ENCODE data around the gene FSCN2.
"Not testable (repeated sequence)": the region's sequence is repeated elsewhere in the genome, so short reads cannot be mapped to it uniquely, and the experiment has no call there.

FSCN2 gene

DNA sequence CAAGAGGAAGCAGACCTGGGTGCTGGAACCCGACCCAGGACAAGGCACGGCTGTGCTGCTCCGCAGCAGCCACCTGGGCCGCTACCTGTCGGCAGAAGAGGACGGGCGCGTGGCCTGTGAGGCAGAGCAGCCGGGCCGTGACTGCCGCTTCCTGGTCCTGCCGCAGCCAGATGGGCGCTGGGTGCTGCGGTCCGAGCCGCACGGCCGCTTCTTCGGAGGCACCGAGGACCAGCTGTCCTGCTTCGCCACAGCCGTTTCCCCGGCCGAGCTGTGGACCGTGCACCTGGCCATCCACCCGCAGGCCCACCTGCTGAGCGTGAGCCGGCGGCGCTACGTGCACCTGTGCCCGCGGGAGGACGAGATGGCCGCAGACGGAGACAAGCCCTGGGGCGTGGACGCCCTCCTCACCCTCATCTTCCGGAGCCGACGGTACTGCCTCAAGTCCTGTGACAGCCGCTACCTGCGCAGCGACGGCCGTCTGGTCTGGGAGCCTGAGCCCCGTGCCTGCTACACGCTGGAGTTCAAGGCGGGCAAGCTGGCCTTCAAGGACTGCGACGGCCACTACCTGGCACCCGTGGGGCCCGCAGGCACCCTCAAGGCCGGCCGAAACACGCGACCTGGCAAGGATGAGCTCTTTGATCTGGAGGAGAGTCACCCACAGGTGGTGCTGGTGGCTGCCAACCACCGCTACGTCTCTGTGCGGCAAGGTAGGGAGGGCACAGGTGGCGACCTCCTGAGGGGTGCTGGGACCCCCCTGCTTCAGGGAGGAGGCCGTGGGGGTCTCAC, 667 bp downstream of the FSCN2 start:
- DNase-seq (ENCODE audit: low read depth) = no peak

DNA sequence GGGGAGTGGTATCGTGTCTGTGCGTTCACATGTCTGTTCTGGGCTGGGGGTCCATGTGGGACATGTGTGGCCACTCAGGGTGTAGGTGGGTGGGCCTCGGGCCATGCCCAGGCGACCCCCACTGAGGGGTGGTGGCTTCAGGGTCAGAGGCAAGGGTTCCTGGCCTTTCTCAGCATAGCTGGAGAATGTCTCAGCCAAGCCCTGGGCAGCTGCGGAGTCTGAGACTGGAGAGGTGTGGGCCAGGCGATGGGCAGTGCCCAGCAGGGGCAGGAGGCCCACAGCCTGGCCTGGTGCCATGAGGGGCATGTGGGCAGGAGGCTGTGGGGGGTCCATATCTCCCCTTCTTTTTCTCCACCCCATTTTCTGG, 1.2 kb downstream of the FSCN2 start:
- no peak for DNase-seq (ENCODE audit: low read depth)

DNA sequence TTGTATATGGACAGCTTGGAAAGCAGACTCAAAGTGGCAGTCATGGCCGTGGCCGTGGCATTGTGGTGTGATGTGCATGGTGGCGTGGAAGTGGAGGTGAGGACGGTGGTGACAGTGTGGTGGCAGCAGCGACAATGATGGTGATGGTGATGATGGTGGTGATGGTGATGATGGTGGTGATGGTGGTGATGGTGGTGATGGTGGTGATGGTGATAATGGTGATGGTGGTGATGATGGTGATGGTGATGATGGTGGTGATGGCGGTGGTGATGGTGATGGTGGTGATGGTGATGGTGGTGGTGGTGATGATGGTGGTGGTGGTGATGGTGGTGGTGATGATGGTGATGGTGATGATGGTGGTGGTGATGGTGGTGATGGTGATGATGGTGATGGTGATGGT, 2.8 kb downstream of the FSCN2 start:
- not testable (repeated sequence) for DNase-seq (ENCODE audit: low read depth)

DNA sequence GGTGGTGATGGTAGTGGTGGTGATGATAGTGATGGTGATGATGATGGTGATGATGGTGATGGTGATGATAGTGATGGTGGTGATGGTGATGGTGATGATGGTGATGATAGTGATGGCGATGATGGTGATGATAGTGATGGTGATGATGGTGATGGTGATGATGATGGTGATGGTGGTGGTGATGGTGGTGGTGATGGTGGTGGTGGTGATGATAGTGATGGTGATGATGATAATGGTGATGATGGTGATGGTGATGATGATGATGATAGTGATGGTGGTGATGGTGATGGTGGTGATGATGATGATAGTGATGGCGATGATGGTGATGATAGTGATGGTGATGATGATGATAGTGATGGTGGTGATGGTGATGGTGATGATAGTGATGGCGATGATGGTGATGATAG, 3.8 kb downstream of the FSCN2 start:
- not testable (repeated sequence) for DNase-seq (ENCODE audit: low read depth)

DNA sequence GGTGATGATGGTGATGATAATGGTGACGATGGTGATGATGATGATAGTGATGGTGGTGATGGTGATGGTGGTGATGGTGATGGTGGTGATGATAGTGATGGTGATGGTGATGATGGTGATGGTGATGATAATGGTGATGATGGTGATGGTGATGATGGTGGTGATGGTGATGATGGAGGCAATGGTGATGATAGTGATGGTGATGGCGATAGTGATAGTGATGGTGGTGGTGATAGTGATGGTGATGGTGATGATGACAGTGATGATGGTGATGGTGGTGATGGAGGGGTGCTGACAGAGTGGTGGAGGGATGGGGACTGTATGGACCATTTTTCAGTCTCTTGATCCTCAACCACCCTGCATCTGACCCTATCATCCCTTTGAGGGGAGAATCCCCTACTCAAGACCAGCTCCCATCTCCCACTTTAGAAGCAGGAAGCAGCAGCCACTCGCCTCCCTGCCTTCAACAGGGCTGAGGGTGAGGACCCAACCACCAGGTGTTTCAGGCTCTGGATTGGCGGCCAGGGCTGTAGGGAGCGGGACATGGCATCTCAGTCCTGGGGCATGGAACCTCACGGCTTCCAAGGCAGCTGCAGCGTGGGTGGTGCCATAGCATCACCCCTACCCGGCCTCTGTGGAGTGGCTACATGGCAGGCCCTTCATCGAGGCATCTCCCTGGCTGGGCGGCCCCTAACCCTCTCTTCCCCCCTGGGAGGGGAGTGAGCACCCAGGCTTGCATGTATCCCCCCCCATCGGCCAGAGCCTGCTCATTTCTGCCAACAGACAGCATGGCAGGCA, 4.5 kb downstream of the FSCN2 start:
- no peak for DNase-seq (ENCODE audit: low read depth)

DNA sequence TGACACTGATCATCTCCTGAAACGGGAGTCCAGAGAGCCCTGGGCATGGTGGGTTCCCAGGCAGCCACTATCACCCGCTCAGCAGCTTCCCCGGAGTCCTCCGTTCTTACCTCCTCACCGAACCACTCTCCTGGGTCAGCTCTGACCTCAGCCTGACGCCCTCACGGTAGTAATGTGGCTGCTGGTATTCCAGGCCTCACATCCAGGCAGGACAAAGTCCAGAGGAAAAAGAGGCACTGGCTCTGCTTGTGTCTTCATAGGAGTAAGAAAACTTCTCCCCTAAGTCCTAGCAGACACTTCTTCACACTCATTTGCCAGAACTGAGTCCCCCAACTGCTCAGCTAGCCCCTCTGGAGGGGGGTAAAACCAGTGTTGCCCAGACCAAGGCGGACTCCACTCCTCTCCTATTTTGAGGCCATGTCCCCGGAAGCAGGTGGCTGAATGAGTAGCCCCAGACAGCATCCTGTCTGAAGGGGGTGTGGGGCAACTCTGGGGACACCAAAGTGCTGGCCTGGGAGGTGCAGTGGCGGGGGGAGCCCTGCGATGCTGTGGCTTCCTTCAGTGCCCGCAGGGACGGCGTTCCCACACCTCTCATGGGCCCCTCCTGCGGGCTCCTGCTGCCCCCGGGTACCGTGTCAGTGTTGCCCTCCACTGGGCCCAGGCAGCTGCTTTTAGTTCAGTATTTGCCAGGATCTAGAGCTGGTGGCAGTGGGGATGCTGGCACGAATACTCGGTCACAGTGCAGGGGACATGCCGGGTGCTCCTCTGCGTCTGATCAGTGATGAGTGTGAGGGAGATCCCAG, 5.4 kb downstream of the FSCN2 start:
- DNase-seq (ENCODE audit: low read depth) = no peak

DNA sequence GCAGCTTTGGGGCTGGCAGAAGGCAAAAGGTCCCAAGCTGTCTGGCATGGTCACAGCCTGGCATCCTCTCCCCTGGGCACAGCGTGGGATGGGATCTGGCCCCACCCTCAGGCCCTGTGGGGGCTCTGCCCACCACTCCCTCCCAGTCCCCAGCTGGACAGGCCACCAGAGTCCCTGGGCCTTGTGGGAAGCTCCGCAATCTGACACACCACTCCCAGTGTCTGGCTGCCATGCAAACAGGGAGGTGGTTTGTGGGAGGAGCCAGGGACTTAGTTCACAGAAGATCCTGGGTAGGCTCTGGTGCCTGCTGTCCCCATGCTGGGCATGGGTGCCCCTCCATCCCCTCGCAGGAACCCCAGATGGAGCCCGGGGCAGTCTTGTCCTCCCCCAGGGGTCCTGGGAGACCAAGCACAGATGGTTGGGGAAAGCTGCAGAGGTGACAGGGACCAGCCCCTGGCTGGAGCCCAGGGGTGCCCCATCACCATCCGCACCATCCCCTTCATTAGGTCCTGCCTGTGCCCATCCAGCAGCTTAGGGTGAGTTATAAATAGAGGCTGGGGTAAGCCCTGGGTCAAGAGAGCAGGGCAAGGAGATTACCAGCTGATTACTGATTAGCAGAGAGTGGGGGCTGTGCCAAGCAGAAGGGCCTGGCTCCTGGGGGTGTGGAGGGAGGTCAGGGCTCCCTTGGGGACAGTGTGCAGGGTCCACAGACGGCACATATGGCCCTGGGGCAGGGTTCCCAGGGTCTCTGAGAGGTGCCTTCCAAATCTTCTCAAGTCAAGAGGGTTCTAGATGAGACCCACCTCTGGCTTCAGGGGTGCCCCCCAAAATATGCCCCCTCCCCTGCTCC, 6.2 kb downstream of the FSCN2 start:
- DNase-seq (ENCODE audit: low read depth) = no peak

DNA sequence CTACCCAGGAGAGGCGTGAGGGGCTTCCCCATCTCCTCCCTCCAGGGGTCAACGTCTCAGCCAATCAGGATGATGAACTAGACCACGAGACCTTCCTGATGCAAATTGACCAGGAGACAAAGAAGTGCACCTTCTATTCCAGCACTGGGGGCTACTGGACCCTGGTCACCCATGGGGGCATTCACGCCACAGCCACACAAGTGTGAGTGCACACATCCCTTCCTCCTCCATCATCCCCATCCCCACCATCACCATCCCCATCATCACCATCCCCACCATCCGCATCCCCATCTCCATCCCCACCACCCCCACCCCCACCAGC, 6.8 kb downstream of the FSCN2 start:
- DNase-seq (ENCODE audit: low read depth) = no peak

DNA sequence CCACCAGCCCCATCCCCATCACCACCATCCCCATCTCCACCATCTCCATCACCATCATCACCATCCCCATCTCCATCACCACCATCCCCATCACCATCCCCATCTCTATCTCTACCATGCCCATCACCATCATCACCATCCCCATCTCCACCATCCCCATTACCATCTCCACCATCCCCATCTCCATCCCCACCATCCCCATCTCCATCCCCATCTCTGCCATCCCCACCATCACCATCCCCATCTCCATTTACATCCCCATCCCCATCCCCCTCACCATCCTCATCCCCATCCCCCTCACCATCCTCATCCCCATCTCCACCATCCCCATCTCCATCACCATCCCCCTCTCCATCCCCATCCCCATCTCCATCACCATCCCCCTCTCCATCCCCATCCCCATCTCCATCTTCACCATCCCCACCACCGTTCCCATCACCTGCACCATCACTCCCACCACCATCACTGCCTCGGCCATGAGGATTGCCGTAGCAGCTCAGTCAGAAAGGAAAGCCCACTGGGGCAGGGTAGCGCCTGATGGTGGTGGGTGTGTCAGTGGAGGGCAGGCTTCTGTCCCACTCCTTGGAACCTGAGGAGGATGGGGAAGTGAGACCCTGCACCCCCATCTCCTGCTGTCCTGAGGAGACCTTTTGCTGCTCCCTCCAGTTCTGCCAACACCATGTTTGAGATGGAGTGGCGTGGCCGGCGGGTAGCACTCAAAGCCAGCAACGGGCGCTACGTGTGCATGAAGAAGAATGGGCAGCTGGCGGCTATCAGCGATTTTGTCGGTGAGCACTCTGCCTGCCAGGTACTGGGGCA, 7.5 kb downstream of the FSCN2 start:
- DNase-seq (ENCODE audit: low read depth) = no peak

DNA sequence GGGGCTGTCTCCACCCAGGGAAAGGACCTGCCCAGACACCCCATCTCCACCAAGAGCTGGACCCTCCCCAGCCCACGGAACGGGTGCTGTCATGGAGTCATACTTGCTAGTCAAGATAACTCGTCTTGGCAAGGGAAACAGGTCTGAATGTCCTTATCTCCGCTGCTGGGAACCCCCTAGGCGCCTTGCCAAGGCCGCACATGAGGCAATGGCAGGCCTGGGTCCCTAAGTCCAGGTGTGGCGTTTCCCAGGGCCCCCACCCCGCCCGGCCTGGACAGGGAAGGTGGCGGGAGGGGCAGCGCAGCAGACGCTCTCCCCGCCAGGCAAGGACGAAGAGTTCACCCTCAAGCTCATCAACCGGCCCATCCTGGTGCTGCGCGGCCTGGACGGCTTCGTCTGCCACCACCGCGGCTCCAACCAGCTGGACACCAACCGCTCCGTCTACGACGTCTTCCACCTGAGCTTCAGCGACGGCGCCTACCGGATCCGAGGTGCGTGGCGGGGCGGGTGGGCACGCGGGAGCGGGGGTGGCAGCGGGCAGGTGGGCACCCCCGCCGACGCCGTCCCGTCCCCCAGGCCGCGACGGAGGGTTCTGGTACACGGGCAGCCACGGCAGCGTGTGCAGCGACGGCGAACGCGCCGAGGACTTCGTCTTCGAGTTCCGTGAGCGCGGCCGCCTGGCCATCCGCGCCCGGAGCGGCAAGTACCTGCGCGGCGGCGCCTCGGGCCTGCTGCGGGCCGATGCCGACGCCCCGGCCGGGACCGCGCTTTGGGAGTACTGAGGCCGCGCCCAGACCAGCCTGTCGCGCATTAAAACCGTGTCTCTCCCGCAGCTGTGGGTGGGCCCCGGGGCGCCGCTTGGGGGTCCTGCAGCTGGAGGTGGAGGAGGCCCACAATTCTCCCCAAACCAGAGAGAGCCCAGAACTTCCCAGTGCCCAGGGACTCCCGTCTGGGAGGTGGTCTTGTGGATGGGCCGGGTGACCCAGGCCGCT, 8.4 kb downstream of the FSCN2 start:
- DNase-seq (ENCODE audit: low read depth) = no peak

DNA sequence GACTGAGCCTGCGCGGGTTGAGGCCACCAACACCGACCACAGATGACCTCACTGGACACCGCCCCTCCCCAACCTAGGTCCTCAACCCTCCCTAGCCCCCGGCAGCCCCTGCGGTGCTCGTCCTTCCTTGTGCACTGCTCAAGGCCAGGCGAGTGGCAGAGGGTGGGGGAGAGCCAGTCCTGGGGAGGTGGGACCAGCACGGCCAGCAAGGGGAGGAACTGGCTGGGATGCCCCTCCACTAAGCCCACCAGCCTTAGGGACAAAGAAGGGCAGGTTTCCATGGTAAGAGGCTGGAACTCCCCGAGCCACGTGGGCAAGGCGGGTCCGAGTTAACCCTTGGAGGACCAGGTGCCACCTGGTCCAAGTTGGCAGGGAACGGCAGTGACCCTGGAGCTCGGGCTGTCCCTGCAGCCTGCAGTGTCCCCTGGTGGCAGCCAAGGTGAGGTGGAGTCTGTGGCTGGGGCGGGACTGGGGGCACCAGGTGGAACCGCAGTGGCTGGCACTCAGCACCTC, 9.2 kb downstream of the FSCN2 start:
- no peak for DNase-seq (ENCODE audit: low read depth)

DNA sequence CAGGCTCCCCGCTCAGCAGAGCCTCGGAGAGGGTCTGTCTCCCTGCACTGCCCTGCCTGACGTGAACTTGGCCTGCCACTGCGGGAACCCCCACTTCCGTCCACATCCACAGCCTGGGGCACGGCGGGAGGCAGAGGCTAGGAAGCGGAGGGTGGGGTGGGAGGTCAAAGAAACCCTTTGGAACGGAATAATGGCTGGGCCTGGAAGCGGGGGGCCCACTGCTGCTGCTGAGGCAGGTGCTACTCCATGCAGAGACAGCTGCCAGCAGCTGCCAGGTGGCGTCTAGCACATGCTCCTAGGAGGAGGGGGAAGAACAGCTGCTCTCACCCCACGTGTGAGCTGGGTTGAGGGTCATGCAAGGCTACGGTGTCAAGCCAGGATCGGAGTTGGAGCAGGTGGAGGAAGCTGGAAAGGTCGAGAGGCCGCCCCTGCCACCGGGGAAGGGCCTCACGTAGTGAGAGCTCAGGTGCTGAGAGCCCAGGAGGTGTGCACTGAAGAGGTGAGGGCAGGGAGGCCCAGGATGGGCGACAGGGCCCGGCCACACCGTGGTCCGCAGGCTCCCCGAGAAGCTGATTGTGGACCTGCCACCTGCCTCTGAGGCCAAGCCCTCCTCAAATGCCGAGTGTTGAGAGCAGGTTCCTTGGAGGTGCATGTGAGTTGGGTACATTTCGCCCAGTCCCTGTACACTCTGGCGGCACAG, 9.8 kb downstream of the FSCN2 start:
- no peak for DNase-seq (ENCODE audit: low read depth)

DNA sequence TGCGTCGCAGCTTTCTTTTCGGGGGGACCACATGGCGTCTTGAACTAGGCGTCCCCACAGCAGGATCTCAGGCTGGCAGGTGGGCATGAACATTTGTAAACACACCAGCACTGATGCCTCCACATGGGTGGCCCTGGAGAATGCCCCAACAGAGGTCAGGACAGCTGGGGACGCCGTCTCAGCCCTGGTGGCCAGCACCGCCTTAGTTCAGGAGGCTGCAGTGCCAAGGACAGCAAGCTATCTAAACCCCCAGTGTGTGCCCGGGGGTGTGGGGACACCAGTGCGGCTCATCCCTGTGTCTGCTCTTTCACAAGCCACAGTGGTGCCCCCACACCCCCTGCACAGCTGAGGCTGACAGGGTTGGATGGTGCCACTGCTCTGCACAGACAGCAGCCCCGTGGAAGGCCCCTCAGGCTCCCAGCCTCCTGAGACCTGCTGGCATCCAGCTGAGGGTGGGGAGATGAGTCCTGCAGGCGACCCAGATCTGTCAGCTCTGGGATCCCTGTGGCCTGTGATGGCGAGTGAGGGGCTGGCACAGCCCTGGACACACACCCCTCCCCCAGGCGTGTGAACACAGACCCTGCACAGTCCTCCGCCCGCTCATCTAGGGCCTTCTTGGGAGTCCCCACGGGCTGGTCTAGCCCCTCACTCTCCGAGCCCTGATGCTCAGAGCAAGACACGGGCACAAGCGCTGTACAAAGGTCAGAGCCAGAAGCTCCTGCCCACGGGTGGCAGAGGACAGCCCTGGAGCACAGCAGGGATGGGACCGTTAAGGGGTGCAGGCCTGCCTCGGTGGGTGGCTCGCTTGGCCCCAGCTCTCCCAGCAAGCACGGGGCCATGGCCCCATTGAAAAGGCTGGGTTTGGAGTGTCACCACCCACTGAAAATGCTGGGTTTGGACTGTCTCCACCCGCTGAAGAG, 10.7 kb downstream of the FSCN2 start:
- DNase-seq (ENCODE audit: low read depth) = no peak

DNA sequence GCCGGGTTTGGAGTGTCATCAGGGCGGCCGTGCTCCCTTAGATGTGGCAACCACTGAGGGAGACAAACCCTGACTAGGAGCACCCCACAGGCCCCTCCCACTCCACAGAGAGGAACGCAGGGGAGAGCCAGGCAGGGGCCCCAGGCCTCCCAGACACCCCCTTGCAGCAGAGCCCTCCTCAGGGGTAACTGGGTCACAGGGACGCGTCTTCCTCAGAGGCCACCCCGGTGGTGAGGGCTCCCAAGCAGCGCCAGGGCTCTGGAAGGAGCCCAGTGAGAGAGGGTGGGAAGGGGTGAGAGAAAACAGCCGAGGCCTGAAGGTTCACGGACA, 11.4 kb downstream of the FSCN2 start:
- DNase-seq (ENCODE audit: low read depth) = no peak

DNA sequence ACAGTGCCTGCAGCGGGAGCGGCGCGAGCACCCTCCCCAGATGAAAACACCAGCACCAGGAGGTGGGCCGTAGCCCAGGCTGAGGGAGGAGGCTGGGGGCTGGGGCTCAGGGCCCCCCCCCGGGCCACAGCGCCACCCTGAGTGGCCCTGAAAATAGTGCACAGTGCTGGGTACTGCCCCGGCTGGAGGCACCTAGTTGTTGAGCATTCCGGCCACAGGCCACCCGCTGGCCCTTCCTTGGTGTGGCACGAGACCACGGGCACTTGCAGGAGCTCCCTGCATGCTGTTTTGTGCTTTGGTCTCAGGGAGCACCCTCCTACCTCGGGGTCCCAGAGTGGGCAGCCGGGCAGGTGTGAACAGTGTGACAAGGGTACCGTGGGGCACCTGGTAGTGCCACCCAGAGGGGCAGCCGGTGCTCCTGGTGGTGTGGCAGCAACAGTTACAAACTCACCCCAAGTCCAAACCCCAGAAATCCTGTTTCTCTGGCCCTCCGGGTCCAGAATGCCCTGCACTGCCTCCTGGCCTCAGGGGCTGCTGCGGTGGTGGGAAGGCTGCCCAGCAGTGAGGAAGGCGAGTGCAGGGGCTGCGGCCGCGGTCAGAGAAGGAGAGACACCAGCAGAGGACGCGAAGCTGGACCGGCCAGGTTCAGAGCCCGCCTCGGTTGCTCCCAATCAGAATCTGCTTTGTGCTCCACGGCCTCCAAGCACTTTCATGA, 11.9 kb downstream of the FSCN2 start:
- DNase-seq (ENCODE audit: low read depth) = no peak

DNA sequence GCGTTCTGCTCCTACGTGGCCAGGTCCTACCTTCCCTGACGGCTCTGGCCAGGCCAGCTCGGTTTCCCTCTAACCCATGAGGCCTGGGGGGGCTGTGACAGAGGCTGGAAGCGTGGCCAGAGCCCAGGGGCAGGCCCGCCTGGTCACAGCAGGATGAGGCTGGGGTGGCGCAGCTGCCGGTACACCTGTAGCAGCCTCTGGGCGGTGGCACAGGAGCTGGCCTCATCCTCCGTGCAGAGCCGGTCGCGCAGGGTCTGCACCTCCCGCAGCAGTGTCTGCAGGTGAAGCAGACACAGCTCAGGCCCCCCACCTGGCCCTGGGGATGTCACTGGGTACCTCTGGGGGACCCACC, 12.5 kb downstream of the FSCN2 start:
- no peak for DNase-seq (ENCODE audit: low read depth)

DNA sequence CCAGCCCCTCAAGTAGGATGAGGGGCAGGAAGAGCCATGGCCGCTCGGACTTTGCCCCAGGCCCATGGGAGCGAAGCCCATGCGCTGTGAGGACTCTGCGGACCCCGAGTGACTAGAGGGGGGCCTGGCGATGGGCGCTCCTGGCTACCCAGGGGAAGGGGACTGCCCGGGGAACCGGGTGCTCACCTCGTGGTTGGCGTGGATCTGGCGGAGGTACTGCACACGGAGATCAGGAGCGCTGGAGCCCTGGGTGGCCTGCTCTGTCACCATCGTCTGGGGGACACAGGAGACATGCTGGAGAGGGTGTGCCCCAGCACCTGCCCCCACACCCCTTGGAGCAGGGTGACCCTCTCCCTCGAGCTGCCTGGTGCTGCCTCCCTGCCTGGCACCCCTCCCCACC, 12.9 kb downstream of the FSCN2 start:
- DNase-seq (ENCODE audit: low read depth) = no peak

All from stimulated activated CD8-positive, alpha-beta memory T cell treated with anti-CD3 and anti-CD28 coated beads, Interleukin-15, amount 100 ng/mL, for 24 hours (primary cell).